HepG2 (cell line): ENCODE results near the gene B4GALT5. TPM values are rescaled to one million over a fixed set of nuclear protein-coding genes. Genes with fewer than 3 reads are reported as not detected.

Experiments used
- ARID3A ChIP-seq: IDR thresholded peaks from 2 replicates; pipeline ENCODE4 v1.6.1; 2012; ENCODE audit warnings: low read depth, low read length, improper control_type of control experiment
- ATF7 ChIP-seq, 2 experiments: fragments of 450-650 bp in 1 of 2; sonication (generic) in 1 of 2; formaldehyde crosslinking in 1 of 2; IDR thresholded peaks; 2 replicates each; pipeline versions ENCODE4 v1.4.0 to v1.6.1; 2016 to 2020; ENCODE audit warnings: antibody characterized with exemption in 1 of 2, mild to moderate bottlenecking in 1 of 2, missing genetic modification reagents in 1 of 2
- CREB3 ChIP-seq: sonication (generic); formaldehyde crosslinking; IDR thresholded peaks from 2 replicates; pipeline ENCODE4 v1.5.0; 2020; ENCODE audit warnings: missing genetic modification reagents
- FOSL1 ChIP-seq: sonication (generic); formaldehyde crosslinking; IDR thresholded peaks from 2 replicates; pipeline ENCODE4 v1.9.0; 2021; ENCODE audit warnings: missing genetic modification reagents, borderline replicate concordance
- GMEB1 ChIP-seq: sonication (generic); formaldehyde crosslinking; IDR thresholded peaks from 2 replicates; pipeline ENCODE4 v1.5.1; 2020; ENCODE audit warnings: missing genetic modification reagents, mild to moderate bottlenecking, borderline replicate concordance
- HCFC1 ChIP-seq: fragments of 150-350 bp; IDR thresholded peaks from 2 replicates; pipeline ENCODE4 v1.6.1; 2014; ENCODE audit warnings: low read depth, low read length
- HMGXB3 ChIP-seq: sonication (generic); formaldehyde crosslinking; IDR thresholded peaks from 2 replicates; pipeline ENCODE4 v1.4.0; 2020; ENCODE audit warnings: missing genetic modification reagents, borderline replicate concordance
- HNF4G ChIP-seq, 2 experiments: sonication (generic) in 1 of 2; formaldehyde crosslinking in 1 of 2; IDR thresholded peaks; 2 replicates each; pipeline versions ENCODE4 v1.4.0 to v1.6.1; 2011 to 2020; ENCODE audit warnings: borderline replicate concordance in 2 of 2, low read depth in 2 of 2, mild to moderate bottlenecking in 2 of 2, low read length in 1 of 2, missing genetic modification reagents in 1 of 2, moderate library complexity in 1 of 2
- MED1 ChIP-seq: sonication (generic); formaldehyde crosslinking; IDR thresholded peaks from 2 replicates; pipeline ENCODE4 v1.4.0; 2020; ENCODE audit warnings: missing genetic modification reagents
- RBAK ChIP-seq: sonication (generic); formaldehyde crosslinking; IDR thresholded peaks from 2 replicates; pipeline ENCODE4 v1.5.1; 2020; ENCODE audit warnings: mild to moderate bottlenecking, missing genetic modification reagents
- RBM39 ChIP-seq: fragments of 200-400 bp; formaldehyde crosslinking; IDR thresholded peaks from one replicate; pipeline ENCODE4 v1.6.1; 2018; ENCODE audit warnings: antibody characterized with exemption, mild to moderate bottlenecking, low read depth, low read length; ENCODE audit not compliant: poor library complexity, severe bottlenecking
- RCOR2 ChIP-seq: IDR thresholded peaks from 2 replicates; pipeline ENCODE4 v1.6.1; 2016; ENCODE audit warnings: missing biosample characterization, missing genetic modification reagents
- SP4 ChIP-seq: sonication (generic); formaldehyde crosslinking; IDR thresholded peaks from 2 replicates; pipeline ENCODE4 v1.8.1; 2023; ENCODE audit warnings: mild to moderate bottlenecking, missing genetic modification reagents
- TEF ChIP-seq: sonication (generic); formaldehyde crosslinking; IDR thresholded peaks from 2 replicates; pipeline ENCODE4 v1.5.0; 2020; ENCODE audit warnings: missing genetic modification reagents
- ZFP36L1 ChIP-seq: sonication (generic); formaldehyde crosslinking; IDR thresholded peaks from 2 replicates; pipeline ENCODE4 v1.8.0; 2022; ENCODE audit warnings: mild to moderate bottlenecking, missing genetic modification reagents, moderate library complexity
- ZNF670 ChIP-seq: sonication (generic); formaldehyde crosslinking; IDR thresholded peaks from 2 replicates; pipeline ENCODE4 v1.8.0; 2022; ENCODE audit warnings: mild to moderate bottlenecking, missing genetic modification reagents, borderline replicate concordance
- ZNF678 ChIP-seq: sonication (generic); formaldehyde crosslinking; IDR thresholded peaks from 2 replicates; pipeline ENCODE4 v1.4.0; 2020; ENCODE audit warnings: mild to moderate bottlenecking, missing genetic modification reagents
- polyA plus RNA-seq, 8 experiments: library from polyadenylated mRNA; depleted of rRNA in 3 of 8; stranded (reverse) in 7 of 8; unstranded in 1 of 8; fragments of >200 nt; fragmentation: Illumina TruSeq in 4 of 8; extraction: Trizol in 4 of 8; gene quantifications; 2 replicates each; pipeline versions ENCODE4 v1.2.1 to v1.2.3, GENCODE V29; 2011 to 2016; ENCODE audit warnings: low read depth in 4 of 8, missing spikeins in 1 of 8, mixed read lengths in 1 of 8; ENCODE audit not compliant: insufficient read depth in 1 of 8
- total RNA-seq, 5 experiments: library from RNA; depleted of rRNA; stranded (reverse); fragments of >200 nt; fragmentation: Illumina TruSeq; extraction: Trizol; gene quantifications; 2 replicates each; pipeline ENCODE4 v1.2.3, GENCODE V29; 2016; ENCODE audit warnings: low read depth in 1 of 5

Gene B4GALT5
- total and polyA plus RNA-seq, 2 of the 13 experiments (the other 11 are each of a cell fraction or from before 2014, with no cell fraction given), result 27.3 to 30.9 TPM

- TF ChIP-seq ARID3A (peak; percentile 76; the same call in 1 of the 2 replicates), SP4 (CRISPR knock-in tag) (peak; percentile 42; the same call in 1 of the 2 replicates), RCOR2 (CRISPR knock-in tag) (peak; percentile 82), CREB3 (no peak), TEF (CRISPR knock-in tag) (no peak), GMEB1 (peak; percentile 69; the same call in 1 of the 2 replicates), ATF7 (IDR thresholded peaks at IDR 0.05) (no peak), ATF7 (CRISPR knock-in tag; IDR thresholded peaks at IDR 0.05) (peak; percentile 63), MED1 (CRISPR knock-in tag) (peak; percentile 87), ZNF678 (CRISPR knock-in tag) (no peak; the same call in 1 of the 2 replicates), ZFP36L1 (CRISPR knock-in tag) (peak; percentile 97), HMGXB3 (CRISPR knock-in tag) (no peak; the same call in 1 of the 2 replicates), RBAK (peak; percentile 76; the same call in 1 of the 2 replicates), ZNF670 (CRISPR knock-in tag) (peak; percentile 98), RBM39 (peak; percentile 60), HNF4G (IDR thresholded peaks at IDR 0.05; ENCODE audit: borderline replicate concordance, low read depth, low read length) (peak; percentile 99), HNF4G (CRISPR knock-in tag; IDR thresholded peaks at IDR 0.05; ENCODE audit: borderline replicate concordance, low read depth) (peak; percentile 99), FOSL1 (peak; percentile 90), HCFC1 (no peak)
Measured at GRCh38 chr20:49583669-49584417, 129.8 kb downstream of the B4GALT5 start (continued).
